Stimulated activated naive CD4-positive, alpha-beta T cell (primary cell): Measurements from ENCODE around the gene CPNE6.

Experiments used
- DNase-seq, 6 experiments: peaks; one replicate each; lab custom pipeline; 2025; lab: John Stamatoyannopoulos, UW

The CPNE6 gene

DNA sequence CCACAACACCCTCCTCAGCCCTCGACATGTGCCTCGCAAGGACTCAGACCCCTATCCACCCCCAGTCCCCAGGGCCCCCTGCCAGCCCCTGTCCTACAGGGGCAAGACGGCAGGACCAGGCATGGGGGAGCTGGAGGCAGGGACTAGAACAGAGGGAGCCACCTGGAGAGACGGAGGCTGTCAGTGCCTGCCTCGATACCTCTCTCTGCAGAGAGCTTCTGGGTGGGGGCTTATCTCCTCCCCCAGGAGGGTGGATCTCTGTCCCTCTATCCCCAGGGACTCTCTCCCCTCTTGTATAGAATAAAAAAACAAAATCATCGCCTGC is 2.0 kb upstream of the CPNE6 start:
- DNase-seq: no peak

DNA sequence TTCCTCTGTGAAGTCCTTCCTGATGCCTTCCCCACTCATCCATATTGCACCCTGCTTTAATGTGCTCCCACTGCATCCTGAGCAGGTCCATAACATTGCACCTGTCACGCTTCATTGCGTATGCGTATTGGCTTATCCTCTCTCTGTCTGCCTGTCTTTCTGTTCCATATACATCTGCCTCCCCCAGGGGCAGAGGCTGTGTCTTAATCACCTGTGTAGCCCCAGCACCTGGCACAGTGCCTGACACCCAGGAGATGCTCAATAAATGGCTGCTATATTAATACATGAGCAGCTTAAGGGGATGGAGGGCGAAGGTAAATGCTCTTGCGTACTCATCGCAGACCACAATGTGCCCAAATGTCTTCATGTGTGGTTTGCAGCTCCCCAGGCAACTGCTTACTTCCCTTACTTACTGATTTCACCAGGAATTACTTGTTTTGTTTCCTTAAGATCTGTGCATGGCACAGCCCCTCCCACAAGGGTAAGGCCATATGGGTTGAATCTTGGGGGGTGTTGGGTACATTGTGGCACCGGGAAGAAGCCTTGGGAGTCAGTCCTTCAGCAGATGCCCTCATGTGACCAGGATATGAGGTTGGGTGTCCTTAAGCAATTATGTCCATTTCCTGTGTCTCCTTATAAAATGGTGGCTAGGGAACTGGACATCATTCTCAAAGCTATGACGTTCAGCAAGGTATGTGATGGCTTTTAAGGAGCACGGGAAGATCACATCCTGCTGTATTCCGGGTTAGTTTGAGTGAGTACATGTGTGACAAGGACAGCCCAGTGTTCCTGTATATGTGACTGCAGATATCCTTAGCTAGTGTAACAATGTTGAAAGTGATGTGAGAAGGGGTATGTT is 848 bp upstream of the CPNE6 start:
- no peak for DNase-seq

DNA sequence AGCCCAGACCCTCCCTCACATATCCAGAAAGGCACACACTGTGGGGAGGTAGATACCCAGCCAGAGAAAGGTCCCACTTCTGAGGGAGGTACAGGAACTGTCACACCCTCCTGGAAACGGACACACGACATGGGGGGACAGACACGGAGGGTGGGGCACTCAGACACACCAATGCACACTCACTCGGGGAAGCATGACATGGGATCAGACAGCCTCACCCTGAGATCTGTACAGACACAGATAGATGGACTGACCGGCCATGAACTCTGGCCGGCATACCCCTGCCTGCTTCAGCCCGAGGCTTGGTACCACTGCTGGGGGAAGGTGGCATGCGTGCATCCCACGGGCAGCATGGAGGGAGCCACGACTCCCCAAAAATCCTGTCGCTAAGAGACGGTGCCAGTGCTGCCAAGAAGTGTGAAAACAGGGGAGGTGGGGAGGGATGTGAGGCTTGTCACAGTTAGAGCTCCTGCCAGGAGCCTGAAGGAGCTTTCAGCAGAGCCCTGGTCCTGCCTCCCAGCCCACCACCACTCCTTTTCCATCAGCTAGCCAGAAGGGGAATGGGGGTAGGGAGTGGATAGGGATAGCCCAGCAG is 571 bp downstream of the CPNE6 start:
- DNase-seq: no peak

DNA sequence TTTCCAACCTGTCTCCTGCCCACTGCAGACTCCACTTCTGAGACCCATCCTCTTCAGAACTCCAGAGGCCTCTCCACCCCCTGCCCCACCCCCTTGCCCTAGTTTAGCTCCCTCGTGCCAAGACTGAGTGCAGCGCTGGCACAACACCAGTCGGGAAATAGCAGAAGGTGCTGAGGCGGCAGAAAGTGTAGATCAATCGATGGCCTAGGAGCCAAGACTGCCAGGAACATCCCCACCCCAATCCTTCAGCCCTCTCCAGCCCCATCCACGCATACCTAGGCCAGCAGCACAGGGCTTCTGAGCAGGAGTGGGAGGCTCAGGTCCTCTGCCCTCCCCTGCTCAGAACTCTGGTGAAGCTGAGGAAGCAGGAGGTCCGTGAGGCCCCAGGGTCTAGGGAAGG is 1.1 kb downstream of the CPNE6 start:
- DNase-seq: no peak

DNA sequence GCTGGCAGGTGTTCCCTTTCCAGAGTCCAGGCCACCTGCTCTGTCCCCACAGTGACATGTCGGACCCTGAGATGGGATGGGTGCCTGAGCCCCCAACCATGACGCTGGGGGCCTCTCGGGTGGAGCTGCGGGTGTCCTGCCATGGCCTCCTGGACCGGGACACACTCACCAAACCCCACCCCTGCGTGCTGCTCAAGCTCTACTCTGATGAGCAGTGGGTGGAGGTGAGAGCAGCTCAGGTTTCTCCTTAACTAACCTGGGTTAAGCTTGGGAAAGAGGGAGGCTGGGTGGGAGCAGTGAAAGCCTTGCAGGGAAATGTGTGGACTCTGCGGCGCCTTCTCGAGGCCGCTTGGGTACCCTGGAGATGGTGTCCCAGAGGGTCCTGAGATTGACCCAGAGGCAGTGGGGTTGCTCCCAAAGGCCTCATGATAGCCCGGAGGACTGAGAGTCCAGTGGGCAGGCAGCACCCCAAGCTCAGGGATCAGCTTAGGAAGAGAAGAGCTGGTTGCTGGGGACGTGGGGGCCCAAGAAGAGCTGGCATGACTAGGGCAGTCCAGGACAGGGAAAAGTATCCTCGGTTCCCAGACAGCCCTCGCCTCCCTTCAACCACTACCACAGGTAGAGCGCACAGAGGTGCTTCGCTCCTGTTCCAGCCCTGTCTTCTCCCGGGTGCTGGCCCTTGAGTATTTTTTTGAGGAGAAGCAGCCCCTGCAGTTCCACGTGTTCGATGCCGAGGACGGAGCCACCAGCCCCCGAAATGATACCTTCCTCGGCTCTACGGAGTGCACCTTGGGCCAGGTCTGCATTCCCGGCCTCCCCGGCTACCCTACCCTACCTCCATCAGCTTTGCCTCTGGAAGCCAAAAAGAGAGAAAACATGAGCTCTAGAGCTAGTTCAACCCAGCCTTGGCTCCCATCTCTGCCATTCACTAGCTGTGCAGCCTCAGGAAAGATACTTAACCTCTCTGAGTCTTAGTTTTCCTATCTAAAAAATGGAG is 1.8 kb downstream of the CPNE6 start:
- no peak for DNase-seq

DNA sequence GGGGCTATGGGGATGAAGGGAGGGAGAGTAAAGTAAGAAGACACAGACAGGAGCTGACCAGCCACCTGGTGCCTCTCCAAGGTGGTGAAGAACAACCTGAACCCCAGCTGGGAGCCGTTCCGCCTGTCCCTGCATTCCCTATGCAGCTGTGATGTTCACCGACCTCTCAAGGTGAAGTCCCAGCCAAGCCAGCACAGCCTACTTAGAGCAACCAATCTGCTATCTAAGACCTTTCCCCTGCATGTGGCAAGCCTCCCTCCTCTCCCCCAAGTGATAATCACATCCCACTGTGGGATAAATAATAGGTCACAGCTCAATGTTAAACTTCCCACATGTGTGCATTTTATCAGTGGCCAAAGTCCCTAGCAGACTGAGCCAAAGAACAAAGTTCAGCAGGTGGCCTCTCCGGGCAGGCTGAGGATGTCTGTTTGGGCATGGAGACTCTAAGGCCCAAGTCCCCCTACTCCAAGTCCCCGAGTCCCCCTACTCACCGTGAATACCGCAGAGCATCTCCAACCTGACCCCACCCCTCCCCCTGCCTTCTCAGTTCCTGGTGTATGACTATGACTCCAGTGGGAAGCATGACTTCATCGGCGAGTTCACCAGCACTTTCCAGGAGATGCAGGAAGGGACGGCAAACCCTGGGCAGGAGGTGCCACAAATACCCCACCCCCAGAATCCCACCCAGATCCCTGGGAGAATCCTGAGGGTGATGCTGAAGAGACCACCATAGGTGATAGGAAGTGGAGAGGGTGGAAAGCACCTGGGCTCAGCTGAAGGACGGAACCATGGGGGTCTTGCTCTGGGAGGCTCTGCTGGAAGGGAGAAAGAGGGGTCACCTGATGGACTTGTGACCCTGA is 3.5 kb downstream of the CPNE6 start:
- no peak for DNase-seq

DNA sequence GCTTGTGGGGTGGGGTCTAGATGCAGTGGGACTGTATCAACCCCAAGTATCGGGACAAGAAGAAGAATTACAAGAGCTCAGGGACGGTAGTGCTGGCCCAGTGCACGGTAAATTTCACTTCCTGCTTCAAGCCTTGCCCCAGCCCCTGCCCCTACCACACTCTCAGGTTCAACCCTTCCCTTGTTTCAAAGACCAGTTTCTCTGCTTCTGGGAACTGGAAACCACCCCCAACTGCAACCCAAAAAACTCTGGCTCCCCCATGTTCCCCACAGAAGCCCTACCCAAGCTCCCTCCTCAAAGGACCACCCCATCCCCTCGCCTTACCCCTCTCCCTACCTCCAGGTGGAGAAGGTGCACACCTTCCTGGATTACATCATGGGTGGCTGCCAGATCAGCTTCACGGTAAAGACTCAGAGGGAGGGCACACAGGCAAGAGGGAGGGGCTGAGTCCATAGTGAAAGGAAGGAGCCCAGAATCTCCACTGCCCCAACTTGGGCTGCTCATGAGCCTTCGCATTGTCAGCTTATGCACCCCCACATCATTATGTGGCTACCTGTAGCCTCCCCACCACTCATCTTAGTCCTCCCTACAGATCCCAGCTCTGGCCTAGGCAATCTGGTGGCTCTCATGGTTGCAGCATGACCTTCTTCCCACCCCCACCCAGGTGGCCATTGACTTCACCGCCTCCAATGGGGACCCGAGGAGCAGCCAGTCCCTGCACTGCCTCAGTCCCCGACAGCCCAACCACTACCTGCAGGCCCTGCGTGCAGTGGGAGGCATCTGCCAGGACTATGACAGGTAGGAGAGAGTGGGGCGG is 4.3 kb downstream of the CPNE6 start:
- no peak for DNase-seq

DNA sequence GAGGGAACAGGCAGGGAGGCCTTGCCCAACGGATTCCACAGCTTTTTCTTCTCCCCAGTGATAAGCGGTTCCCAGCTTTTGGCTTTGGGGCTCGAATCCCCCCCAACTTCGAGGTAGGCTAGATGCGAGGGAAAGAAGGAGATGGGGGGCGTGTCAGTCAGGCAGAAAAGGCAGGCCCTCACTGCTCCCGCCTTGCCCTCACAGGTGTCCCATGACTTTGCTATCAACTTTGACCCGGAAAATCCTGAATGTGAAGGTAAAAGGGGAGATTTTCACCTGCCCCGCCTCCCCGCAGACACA is 4.9 kb downstream of the CPNE6 start:
- no peak for DNase-seq

DNA sequence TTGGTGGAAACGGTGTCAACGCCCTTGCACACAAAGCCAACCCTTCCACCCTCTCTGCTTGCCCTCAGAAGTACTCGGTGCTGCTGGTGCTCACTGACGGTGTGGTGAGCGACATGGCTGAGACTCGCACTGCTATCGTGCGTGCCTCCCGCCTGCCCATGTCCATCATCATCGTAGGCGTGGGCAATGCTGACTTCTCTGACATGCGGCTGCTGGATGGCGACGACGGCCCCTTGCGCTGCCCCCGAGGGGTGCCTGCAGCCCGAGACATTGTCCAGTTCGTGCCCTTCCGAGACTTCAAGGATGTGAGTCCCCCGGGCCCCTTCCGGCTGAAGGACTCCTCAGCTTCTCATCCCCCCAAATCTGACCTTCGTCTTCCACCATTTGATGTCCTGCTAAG is 5.7 kb downstream of the CPNE6 start:
- no peak for DNase-seq

DNA sequence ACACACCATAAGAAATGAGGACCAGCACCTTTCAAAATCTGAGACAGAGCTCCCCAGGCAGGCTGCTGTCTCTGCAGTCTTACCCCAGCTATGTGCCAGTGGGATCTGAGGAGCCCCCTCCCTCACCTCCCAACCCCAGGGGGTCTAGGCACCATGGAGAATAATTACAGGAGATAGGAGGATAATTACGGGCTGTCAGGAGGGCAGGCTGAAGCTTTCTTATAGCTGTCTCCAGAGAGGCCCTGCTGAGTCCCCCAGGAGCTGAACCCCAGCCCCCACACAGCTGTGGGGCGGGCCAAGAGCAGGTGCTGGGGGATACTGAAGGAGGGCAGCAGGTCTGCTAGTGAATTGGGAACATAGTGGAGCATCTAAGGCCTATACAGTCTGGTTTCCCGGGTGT is 6.8 kb downstream of the CPNE6 start:
- DNase-seq: no peak

DNA sequence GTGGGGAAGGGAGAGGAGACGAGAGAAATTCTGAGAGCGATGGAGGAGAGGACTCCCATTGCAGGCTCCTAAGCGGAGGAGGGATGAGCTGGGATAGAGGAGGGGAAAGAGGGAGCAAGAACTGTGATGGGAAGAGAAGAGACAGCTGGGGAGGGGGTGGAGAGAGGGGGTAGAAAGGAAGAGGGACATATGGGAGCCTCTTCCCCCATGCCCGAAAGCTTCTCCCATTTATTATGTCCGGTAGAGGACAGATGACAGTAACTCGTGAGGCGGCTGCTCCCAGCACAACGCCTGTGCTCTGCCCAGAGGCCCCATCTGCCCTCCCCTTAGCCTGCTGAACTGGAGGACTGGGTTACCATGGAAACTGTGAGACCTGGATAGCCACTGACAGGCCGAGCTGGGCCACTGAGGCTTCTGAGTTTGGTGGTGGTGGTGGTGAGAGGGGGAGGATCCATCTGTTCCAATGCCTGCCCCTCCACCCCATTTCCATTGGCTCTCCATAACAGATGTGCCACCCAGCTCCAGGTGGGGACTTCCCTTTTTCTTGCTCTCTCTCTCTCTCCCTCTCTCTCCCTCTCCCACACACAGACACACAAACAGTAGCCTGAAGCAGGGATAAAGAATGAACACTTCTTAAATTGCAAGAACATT is 8.3 kb downstream of the CPNE6 start:
- DNase-seq: no peak

DNA sequence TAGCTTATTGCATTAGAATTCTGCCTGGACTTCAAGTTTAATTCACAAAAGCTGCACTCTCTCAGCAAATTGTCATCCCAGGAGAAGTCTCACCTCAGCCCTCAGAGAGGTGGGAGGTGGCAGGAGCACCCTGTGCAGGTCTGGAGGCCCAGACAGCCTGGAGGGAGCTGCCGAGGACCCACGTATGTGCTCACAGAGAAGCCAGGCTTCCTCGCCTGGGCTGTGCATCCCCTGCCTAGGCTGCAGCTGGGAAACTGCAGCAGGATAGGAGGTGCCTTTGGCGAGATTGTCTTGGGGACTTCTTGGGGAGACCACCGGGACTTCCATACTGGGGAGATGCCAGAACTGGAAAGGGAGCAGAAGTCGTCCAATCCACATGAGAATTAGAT is 8.8 kb downstream of the CPNE6 start:
- no peak for DNase-seq

DNA sequence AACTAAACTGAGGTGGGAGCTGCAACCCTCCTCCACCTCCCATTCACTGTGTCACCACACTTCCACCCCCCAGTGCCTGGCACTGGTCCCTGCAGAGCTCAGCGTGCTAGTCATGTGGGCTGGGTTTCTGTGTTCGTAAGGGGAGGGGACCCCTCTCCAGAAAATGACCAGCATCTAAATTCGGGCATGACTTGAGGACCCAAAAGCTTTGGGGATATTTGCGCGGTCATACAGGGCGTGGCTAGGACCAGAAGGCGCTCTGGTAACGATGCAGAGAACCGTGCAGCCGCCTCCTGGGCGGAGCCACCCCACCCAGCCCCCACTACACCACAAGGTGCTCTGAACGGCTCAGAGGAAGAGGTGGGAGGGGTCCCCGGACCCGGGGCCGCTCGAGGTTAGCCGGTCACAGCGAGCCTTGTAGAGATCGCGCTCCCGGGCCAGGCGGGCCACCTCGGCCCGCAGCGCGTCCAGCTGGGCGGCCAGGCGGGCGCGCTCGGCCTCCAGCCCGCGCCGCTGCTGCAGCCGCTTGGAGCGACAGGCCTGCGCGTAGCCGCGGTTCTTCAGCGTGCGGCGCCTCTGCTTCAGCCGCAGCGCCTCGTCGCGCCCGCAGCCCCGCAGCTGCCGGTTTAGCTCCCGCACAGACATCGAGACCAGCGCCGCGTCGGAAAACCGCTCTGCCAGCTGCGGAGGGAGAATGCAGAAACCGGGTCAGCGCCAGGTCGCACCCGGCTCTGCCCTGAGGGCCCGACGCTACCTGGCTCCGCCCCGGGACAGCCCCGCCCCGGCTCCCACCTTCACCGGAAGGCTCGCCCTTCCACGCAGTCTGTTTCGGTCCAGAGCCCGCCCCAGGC is 9.8 kb downstream of the CPNE6 start:
- DNase-seq: peak; percentile 22 to 80 (median 62)

DNA sequence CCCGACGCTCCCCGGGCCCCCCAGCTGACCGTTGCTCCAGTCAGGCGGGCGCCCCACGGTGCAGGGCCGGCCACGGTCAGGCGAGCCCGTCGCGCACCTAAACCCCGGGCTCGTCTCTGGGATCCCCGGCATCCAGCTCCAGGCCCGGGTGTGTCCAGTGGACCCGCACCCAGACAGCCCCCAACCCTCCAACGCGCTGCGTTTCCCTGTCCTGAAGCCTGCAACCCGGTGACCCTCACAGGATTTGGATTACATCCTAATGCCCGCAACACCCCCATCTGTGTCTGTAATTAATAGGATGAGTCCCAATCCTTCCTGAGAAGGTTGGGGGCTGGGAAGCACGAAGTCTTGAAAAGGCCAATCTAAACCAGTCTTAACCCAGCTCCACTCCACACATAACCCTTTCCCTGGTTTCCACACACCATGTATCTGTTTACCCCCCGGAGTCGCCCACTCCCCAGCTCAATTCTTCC is 10.4 kb downstream of the CPNE6 start:
- DNase-seq: no peak

DNA sequence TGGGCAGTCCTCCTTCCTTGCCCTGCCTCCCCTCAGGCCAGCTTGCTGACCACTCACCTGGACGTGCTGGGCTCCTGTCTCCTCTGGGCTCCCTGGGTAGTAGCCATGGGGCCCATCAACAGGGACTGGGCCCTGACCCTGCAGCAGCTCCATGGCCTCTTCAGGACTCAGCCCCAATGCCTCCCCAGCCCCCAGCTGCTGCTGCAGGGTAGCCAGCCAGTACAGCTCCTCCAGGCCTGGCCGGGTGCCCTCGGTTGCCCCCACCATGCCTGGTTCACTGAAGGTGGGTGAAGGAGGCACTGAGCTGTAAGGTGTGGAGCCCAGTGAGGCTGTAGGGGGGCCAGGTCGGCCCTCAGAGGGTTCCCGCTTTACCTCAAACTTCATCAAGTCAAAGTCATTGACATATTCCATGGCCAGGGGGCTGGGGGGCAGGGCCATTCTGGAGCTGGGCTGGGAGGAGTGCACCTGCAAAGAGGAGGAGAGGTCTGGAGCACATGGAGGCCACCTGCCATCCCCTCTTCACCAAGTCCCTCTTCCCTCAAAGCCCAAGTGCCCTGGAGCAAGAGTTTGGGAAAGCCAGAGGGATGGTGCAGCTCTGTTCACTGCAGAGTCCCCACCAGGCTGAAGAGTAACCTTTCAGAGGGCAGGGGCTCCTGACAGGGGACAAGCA is 11.2 kb downstream of the CPNE6 start:
- no peak for DNase-seq

DNA sequence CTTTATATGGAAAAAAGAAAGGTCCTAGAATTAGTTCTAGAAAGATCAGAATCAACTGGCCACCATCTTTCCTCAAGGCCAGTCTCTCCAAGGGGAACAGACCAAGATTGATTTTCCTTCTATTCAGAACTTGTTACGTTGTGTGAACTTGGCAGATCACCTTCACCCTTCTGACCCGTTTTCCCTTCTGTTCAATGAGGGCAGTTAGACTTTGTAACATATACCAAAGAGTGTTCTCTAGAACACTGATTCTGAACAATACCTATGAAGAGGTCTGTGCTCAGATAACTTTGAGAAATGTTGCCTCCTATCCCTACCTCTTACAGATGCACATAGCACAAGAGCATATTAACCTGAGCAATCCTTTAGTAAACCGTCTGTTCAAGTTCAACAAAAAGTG is 12.1 kb downstream of the CPNE6 start:
- DNase-seq: no peak

DNA sequence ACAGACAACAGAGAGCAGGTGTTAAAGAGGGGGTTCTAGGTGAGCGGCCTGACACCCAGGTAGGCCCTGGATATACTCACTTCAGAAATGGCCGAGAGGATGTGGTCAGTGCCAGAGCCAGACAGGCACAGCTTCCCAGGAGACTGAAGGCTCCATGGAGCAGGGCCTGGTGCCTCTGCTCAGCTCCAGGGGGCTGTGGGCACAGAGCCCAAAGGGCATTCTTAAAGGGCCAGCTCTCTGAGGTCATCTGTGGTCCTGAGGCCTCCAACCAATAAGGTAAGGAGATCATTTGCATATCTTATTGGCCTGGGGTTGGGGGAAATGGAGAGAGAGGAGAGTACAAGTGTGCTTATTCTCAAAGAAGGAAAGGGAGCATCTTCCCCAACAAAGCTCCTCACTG is 13.1 kb downstream of the CPNE6 start:
- no peak for DNase-seq

DNA sequence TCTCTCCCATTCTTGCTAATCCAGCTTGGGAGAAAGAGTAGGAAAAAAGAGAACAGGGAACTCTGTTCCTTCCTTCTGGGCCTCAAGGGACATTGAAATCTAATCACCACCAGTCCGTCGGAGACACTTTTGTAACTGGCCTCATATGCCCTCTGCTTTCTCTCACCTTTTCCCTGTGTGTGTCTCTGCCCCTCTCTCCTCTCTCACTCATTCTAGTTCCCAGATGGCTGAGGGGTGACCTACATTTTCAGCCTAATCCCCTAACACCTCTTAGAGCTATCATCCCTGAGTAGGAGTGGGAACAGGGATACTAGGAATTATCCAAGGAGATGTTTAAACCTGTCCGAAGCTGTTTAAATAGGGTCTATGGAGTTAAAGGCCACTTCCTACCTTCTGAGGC is 13.9 kb downstream of the CPNE6 start:
- DNase-seq: no peak
